Endothelial cell of umbilical vein (primary cell): ENCODE data around the gene APOL4. TPM values are rescaled to one million over a fixed set of nuclear protein-coding genes. Genes with fewer than 3 reads are reported as not detected.

Experiments used
- BruUV-seq: library from RNA; stranded (reverse); fragments of 400-500 nt; replicated peaks from 2 replicates; lab custom pipeline; 2021; lab: Mats Ljungman, UMichigan
- CTCF ChIA-PET: fragments of 300-600, 350-600 bp; sonication (Branson Sonifier 250); formaldehyde crosslinking; loops from one replicate; lab custom pipeline; 2021; ENCODE audit warnings: antibody characterized with exemption, inconsistent platforms; lab: Charles Lee
- POLR2A ChIA-PET: fragments of 300-600, 350-600 bp; sonication (Branson Sonifier 250); formaldehyde crosslinking; loops from one replicate; lab custom pipeline; 2021; ENCODE audit warnings: antibody characterized with exemption, inconsistent platforms; lab: Charles Lee
- DNase-seq: peaks from one replicate; pipeline ENCODE4 v3.0.0-alpha.2; 2011; ENCODE audit warnings: low read depth, low spot score
- FAIRE-seq: peaks from 2 replicates; lab custom pipeline; 2011; peaks lifted over from hg19 to GRCh38; lab: Jason Lieb, UNC
- H2AFZ ChIP-seq: 2 replicates; pipeline ENCODE4 v1.6.0; 2012; ENCODE audit warnings: low read depth, low read length, control low read depth, inconsistent platforms
- H3K27ac ChIP-seq: 2 replicates; pipeline ENCODE4 v1.5.1; 2011; ENCODE audit warnings: low read depth, mild to moderate bottlenecking, control low read depth, low read length, moderate library complexity; ENCODE audit not compliant: insufficient read depth
- H3K27me3 ChIP-seq, 2 experiments: 2 replicates each; pipeline versions ENCODE4 v1.6.0 to v1.6.1; 2011; ENCODE audit warnings: low read length in 2 of 2, mixed read lengths in 1 of 2; ENCODE audit not compliant: control insufficient read depth in 2 of 2, insufficient read depth in 2 of 2
- H3K36me3 ChIP-seq, 2 experiments: 2 replicates in 1 of 2; 3 replicates in 1 of 2; pipeline ENCODE4 v1.5.1; 2011; ENCODE audit warnings: low read length in 2 of 2, mild to moderate bottlenecking in 1 of 2, moderate library complexity in 1 of 2; ENCODE audit not compliant: control insufficient read depth in 2 of 2, insufficient read depth in 2 of 2; ENCODE audit errors: extremely low read depth in 1 of 2
- H3K4me1 ChIP-seq: 3 replicates; pipeline ENCODE4 v1.5.1; 2011; ENCODE audit warnings: mild to moderate bottlenecking, low read length; ENCODE audit not compliant: control insufficient read depth, insufficient read depth; ENCODE audit errors: extremely low read depth
- H3K4me2 ChIP-seq: 2 replicates; pipeline ENCODE4 v1.6.1; 2011; ENCODE audit warnings: low read length, control low read depth, mixed read lengths; ENCODE audit not compliant: insufficient read depth
- H3K4me3 ChIP-seq, 3 experiments: fragments of 200-600 bp in 1 of 3; sonication (generic), shearing (Covaris generic) in 1 of 3; replicated peaks in 1 of 3; 2 replicates each; pipeline ENCODE4 v1.5.1; 2011 to 2016; ENCODE audit warnings: control low read depth in 3 of 3, low read length in 3 of 3, mild to moderate bottlenecking in 2 of 3, inconsistent platforms in 1 of 3, low read depth in 1 of 3, moderate library complexity in 1 of 3; ENCODE audit not compliant: insufficient read depth in 1 of 3
- H3K79me2 ChIP-seq: 2 replicates; pipeline ENCODE4 v1.6.0; 2012; ENCODE audit warnings: low read length, inconsistent platforms; ENCODE audit not compliant: control insufficient read depth, insufficient read depth
- H3K9ac ChIP-seq: replicated peaks from 2 replicates; pipeline ENCODE3; 2011; ENCODE audit warnings: low read length, control low read depth; ENCODE audit not compliant: insufficient read depth; ENCODE audit errors: extremely low read depth
- H3K9me1 ChIP-seq: replicated peaks from 3 replicates; pipeline ENCODE4 v1.6.0; 2011; ENCODE audit warnings: mild to moderate bottlenecking, low read length; ENCODE audit not compliant: control insufficient read depth, insufficient read depth; ENCODE audit errors: extremely low read depth
- H3K9me3 ChIP-seq: replicated peaks from 2 replicates; pipeline ENCODE4 v1.5.1; 2012; ENCODE audit warnings: low read length, inconsistent platforms; ENCODE audit not compliant: control insufficient read depth, insufficient read depth
- H4K20me1 ChIP-seq: replicated peaks from 2 replicates; pipeline ENCODE3; 2011; ENCODE audit warnings: mild to moderate bottlenecking, low read length; ENCODE audit not compliant: control insufficient read depth, insufficient read depth; ENCODE audit errors: extremely low read depth
- CTCF ChIP-seq, 2 donors: IDR thresholded peaks; 1 replicate in 1 of 2; 2 replicates in 1 of 2; pipeline ENCODE4 v1.5.1; 2011; ENCODE audit warnings: low read length in 2 of 2, mild to moderate bottlenecking in 2 of 2, moderate library complexity in 2 of 2, control low read depth in 1 of 2, inconsistent platforms in 1 of 2, low read depth in 1 of 2; ENCODE audit not compliant: insufficient read depth in 1 of 2; ENCODE audit errors: extremely low read depth in 1 of 2
- EZH2 ChIP-seq: IDR thresholded peaks from 2 replicates; pipeline ENCODE4 v1.6.1; 2012; ENCODE audit warnings: borderline replicate concordance, low read depth, mild to moderate bottlenecking, moderate library complexity, low read length, inconsistent platforms; ENCODE audit not compliant: severe bottlenecking
- FOS ChIP-seq: IDR thresholded peaks from 2 replicates; pipeline ENCODE4 v1.6.1; 2011; ENCODE audit warnings: mild to moderate bottlenecking, low read length, moderate library complexity, borderline replicate concordance; ENCODE audit not compliant: insufficient read depth
- GATA2 ChIP-seq: IDR thresholded peaks from 2 replicates; pipeline ENCODE4 v1.7.0; 2011; ENCODE audit warnings: low read depth, mild to moderate bottlenecking, moderate library complexity, mixed read lengths, low read length; ENCODE audit not compliant: insufficient read length, insufficient read depth
- JUN ChIP-seq: IDR thresholded peaks from 2 replicates; pipeline ENCODE4 v1.6.1; 2011; ENCODE audit warnings: borderline replicate concordance, low read depth; ENCODE audit not compliant: insufficient read length, insufficient read depth
- MYC ChIP-seq: IDR thresholded peaks from one replicate; pipeline ENCODE4 v1.6.1; 2011; ENCODE audit warnings: mild to moderate bottlenecking, low read depth, low read length
- POLR2A ChIP-seq: IDR thresholded peaks from 2 replicates; pipeline ENCODE4 v1.6.1; 2012; ENCODE audit warnings: low read depth, mild to moderate bottlenecking, control low read depth, low read length
- POLR2AphosphoS5 ChIP-seq: IDR thresholded peaks from 2 replicates; pipeline ENCODE4 v1.6.1; 2012; ENCODE audit warnings: low read depth, mild to moderate bottlenecking, control low read depth, low read length, moderate library complexity; ENCODE audit not compliant: insufficient read depth
- dilution Hi-C: fragments of 300-500 bp; cut with MboI; formaldehyde crosslinking; loops from one replicate; pipeline ENCODE4 v1.15.0; 2019; ENCODE audit warnings: low sequenced_read_pairs; ENCODE audit not compliant: extremely low pct_ligation_motif_present
- intact Hi-C: fragments of 100-400 bp; cut with micrococcal nuclease; formaldehyde crosslinking; loops from one replicate; pipeline ENCODE4 v1.10.0; 2022
- polyA plus RNA-seq, 4 experiments: library from polyadenylated mRNA; depleted of rRNA in 3 of 4; stranded (reverse) in 3 of 4; unstranded in 1 of 4; fragments of >200 nt; gene quantifications; 2 replicates each; pipeline versions ENCODE4 v1.2.1 to v1.2.3, GENCODE V29; 2011 to 2012; ENCODE audit warnings: missing spikeins in 1 of 4
- total RNA-seq: library from RNA; stranded (reverse); gene quantifications from 2 replicates; pipeline ENCODE4 v1.2.3, GENCODE V29; 2021
- TF ChIP-seq, protein P1 (sequence below): IDR thresholded peaks from 2 replicates; pipeline ENCODE4 v1.6.1; 2011; ENCODE audit not compliant: insufficient read depth, insufficient read length

Gene APOL4
- total and polyA plus RNA-seq, 2 donors (not counting 3 experiments of a cell fraction or from before 2014, with no cell fraction given): 0.33 to 0.97 TPM

DNA sequence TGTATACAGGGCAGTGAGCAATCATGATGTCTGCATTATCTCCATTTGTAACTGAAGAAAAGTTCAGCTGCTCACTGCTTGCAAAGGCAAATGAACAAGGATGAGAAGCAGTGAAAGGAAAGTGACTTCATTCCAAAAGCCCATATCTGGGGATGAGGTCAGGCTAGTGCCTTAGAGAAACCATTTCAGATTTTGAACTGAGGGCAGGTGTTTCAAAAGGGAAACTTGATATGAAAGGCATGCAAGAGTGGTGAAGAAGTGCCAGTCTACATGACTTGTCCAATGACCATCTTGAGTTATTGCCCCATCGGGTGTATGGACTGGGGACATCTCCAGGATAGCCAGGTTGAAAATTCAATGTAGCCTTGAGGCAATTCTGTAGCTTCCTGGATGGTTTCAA is 7.3 kb upstream of the APOL4 start:
- Histone ChIP-seq H3K36me3 (no peaks in the 10 kb centered on the region), H3K4me1 (no peaks in the 10 kb centered on the region), H3K27me3 (peaks cover 16 to 27% of the 10 kb centered on the region in 2 experiments), H3K4me2 (no peak overlapping the region), H4K20me1 (no peaks in the 10 kb centered on the region), H3K9ac (no peak overlapping the region), H3K79me2 (no peaks in the 10 kb centered on the region), H3K9me1 (no peaks in the 10 kb centered on the region), H2AFZ (no peak overlapping the region), H3K4me3 (no peak overlapping the region), H3K27ac (no peak overlapping the region), H3K9me3 (no peaks in the 10 kb centered on the region)
- ChIA-PET POLR2A (no interaction called here), CTCF (interaction anchor here (1.4 kb wide), 1 partner anchor 277 kb away, joined by 6 read pairs; no protein-coding TSS in a partner anchor)
- intact Hi-C loops (no loop called here), dilution Hi-C loops (no loop called here)
- FAIRE-seq (no peak), DNase-seq (no peak)
- TF ChIP-seq EZH2: no peak
- no peak for TF ChIP-seq POLR2AphosphoS5
- no peak for TF ChIP-seq POLR2A
- TF ChIP-seq, protein P1, sequence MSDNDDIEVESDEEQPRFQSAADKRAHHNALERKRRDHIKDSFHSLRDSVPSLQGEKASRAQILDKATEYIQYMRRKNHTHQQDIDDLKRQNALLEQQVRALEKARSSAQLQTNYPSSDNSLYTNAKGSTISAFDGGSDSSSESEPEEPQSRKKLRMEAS: no peak
- no peak for TF ChIP-seq FOS
- TF ChIP-seq MYC: no peak
- TF ChIP-seq GATA2: no peak
- no peak for TF ChIP-seq JUN
- no peak for TF ChIP-seq CTCF (IDR thresholded peaks at IDR 0.05; ENCODE audit: extremely low read depth in 1 of 2, insufficient read depth in 1 of 2, low read depth in 1 of 2, low read length in 2 of 2)
- BruUV-seq: no TSS peak
